Small intestine (tissue), 7 donors: ENCODE results near the gene MAP2. TPM values are rescaled to one million over a fixed set of nuclear protein-coding genes. Genes with fewer than 3 reads are reported as not detected.

Source experiments
- DNase-seq, 2 donors: peaks; one replicate each; pipeline versions ENCODE4 v3.0.0 to v3.0.0-alpha.2; 2013
- FAIRE-seq: peaks from 2 replicates; lab custom pipeline; 2012; peaks lifted over from hg19 to GRCh38; lab: Jason Lieb, UNC
- H3K27ac ChIP-seq, 3 donors: one replicate each; pipeline ENCODE4 v1.5.1; 2013; ENCODE audit warnings: low read length in 2 of 3, mild to moderate bottlenecking in 2 of 3, control low read depth in 1 of 3, inconsistent platforms in 1 of 3, low read depth in 1 of 3, moderate library complexity in 1 of 3
- H3K27me3 ChIP-seq, 3 donors: one replicate each; pipeline ENCODE4 v1.6.1; 2013; ENCODE audit warnings: low read length in 3 of 3, inconsistent platforms in 1 of 3; ENCODE audit not compliant: control insufficient read depth in 3 of 3, insufficient read depth in 3 of 3
- H3K36me3 ChIP-seq, 3 donors: one replicate each; pipeline ENCODE4 v1.6.1; 2013; ENCODE audit warnings: low read length in 3 of 3, inconsistent platforms in 1 of 3, low read depth in 1 of 3, mild to moderate bottlenecking in 1 of 3, moderate library complexity in 1 of 3; ENCODE audit not compliant: control insufficient read depth in 3 of 3, insufficient read depth in 2 of 3
- H3K4me1 ChIP-seq, 3 donors: one replicate each; pipeline ENCODE4 v1.6.1; 2013; ENCODE audit warnings: low read length in 2 of 3, inconsistent platforms in 1 of 3, low read depth in 1 of 3, mild to moderate bottlenecking in 1 of 3, moderate library complexity in 1 of 3; ENCODE audit not compliant: control insufficient read depth in 3 of 3, insufficient read depth in 2 of 3
- H3K4me3 ChIP-seq, 3 donors: one replicate each; pipeline ENCODE4 v1.5.1; 2013; ENCODE audit warnings: low read length in 3 of 3, control low read depth in 1 of 3, inconsistent platforms in 1 of 3, low read depth in 1 of 3, mild to moderate bottlenecking in 1 of 3, moderate library complexity in 1 of 3
- H3K9me3 ChIP-seq, 2 donors: one replicate each; pipeline ENCODE4 v1.6.1; 2013; ENCODE audit warnings: low read depth in 1 of 2, low read length in 1 of 2; ENCODE audit not compliant: control insufficient read depth in 2 of 2, insufficient read depth in 1 of 2
- WGBS, 3 donors: extraction: QIAGEN DNeasy Blood & Tissue Kit; methylation state at CpG; one replicate each; pipeline ENCODE4 v1.1.7; 2013; 5-methylcytosine and 5-hydroxymethylcytosine counted together
- polyA plus RNA-seq, 4 donors: library from polyadenylated mRNA; stranded (reverse) in 3 of 4; unstranded in 1 of 4; fragments of 200-250 nt in 3 of 4; fragments of 120-200 nt in 1 of 4; gene quantifications; one replicate each; pipeline versions ENCODE4 v1.2.1 to v1.2.3, GENCODE V29; 2013
- donor health status: healthy with polysubstance abuse.
- donor health status: control.
- donor health status: control.
- donor health status: Bipolar disorder and iron deficiency.
- donor health status: healthy.

The MAP2 gene
- polyA plus RNA-seq, 4 donors = 0.22 to 3.2 (median 1.6) TPM

DNA sequence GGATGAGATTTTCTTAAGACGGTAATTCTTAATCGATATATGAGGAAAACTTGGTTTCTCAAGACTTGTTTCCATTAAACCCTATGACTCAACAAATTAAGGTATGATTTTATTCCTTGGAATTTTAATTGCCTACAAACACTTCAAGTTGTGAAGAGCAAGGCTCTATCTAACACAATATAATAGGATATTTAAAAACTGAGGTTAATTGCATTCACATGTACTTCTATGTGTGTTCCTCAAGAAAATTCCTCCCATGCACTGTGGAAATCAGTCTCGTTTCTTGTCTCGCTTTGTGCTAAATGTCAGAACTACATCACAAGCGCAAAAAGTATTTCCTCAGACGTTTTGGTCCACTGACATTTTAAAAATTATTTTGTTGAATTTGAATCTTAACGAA is 238.2 kb downstream of the MAP2 start:
- Histone ChIP-seq H3K9me3 (no peaks in the 10 kb centered on the region), H3K27me3 (no peaks in the 10 kb centered on the region), H3K36me3 (no peaks in the 10 kb centered on the region), H3K27ac (no peak overlapping the region), H3K4me3 (no peak overlapping the region), H3K4me1 (no peaks in the 10 kb centered on the region)
- 84 to 89% (median 88%) methylated on average over 7 of the region's 7 CpGs for WGBS, 3 donors
- no peak for FAIRE-seq
- no peak for DNase-seq

DNA sequence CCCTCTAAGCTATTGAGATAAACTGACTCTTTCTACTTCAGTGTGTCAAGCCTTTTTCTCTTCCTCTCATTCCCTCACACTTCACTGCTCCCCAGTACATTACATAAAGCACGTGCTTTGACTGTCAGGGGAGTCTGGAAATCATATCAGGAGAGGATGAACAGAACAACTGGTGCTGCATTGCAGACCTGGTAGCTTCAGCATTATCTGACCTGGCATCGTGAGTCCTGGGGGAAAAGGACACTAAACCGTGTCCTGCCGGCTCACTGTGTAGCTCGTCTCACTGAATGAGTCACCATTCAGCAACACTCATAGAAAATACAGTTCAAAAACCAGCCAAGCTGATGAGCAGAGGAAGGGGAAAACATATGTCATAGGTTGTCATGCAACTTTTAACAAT is 239.3 kb downstream of the MAP2 start:
- FAIRE-seq = no peak
- WGBS, 3 donors = 17 to 27% (median 25%) methylated on average over 5 of the region's 5 CpGs
- Histone ChIP-seq H3K4me1 (no peaks in the 10 kb centered on the region), H3K27me3 (no peaks in the 10 kb centered on the region), H3K9me3 (no peaks in the 10 kb centered on the region), H3K27ac (no peak overlapping the region), H3K4me3 (no peak overlapping the region), H3K36me3 (no peaks in the 10 kb centered on the region)
- DNase-seq = no peak

DNA sequence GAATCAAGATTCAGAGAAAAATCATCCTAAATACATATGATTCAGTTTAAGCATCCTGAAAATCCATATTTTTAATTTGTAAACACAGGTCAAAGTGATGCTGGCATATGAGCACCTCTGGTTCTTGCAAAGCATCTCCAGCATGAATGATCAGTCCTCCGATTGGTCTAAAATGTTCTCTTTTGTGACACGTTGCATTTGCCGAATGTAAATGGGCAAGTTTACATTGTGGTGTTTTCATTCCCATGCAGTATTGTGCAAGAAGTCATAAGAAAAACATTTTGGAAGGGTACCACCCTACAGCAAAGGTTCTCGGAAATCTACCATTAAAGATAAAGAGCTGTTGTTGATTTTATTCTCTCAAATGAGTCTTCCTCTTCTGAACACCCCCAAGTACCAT is 239.8 kb downstream of the MAP2 start:
- Histone ChIP-seq H3K9me3 (no peaks in the 10 kb centered on the region), H3K36me3 (no peaks in the 10 kb centered on the region), H3K27me3 (no peaks in the 10 kb centered on the region), H3K4me3 (no peak overlapping the region), H3K27ac (no peak overlapping the region), H3K4me1 (no peaks in the 10 kb centered on the region)
- FAIRE-seq (no peak), DNase-seq (no peak)
- 83 to 86% (median 86%) methylated on average over 4 of the region's 4 CpGs for WGBS, 3 donors

- no peak for FAIRE-seq
These were observed 242.4 kb downstream of the MAP2 start for GRCh38 chr2:209666296-209666695.

GRCh38 chr2:209671020-209671680 is 247.3 kb downstream of the MAP2 start:
- H3K9me3 ChIP-seq = no peaks in the 10 kb centered on the region
- H3K4me3 ChIP-seq = no peak overlapping the region
- 75 to 85% (median 84%) methylated on average over 7 of the region's 7 CpGs for WGBS, 3 donors
- no peak overlapping the region for H3K27ac ChIP-seq
- no peaks in the 10 kb centered on the region for H3K36me3 ChIP-seq
- no peaks in the 10 kb centered on the region for H3K27me3 ChIP-seq
- no peaks in the 10 kb centered on the region for H3K4me1 ChIP-seq
- DNase-seq = no peak
- no peak for FAIRE-seq

More at GRCh38 chr2:209666296-209666695, 242.4 kb downstream of the MAP2 start:
- WGBS, 3 donors = 25 to 53% (median 48%) methylated on average over 1 of the region's 1 CpG
- no peaks in the 10 kb centered on the region for H3K36me3 ChIP-seq
- H3K27me3 ChIP-seq = no peaks in the 10 kb centered on the region
- no peak overlapping the region for H3K4me3 ChIP-seq
- H3K9me3 ChIP-seq = no peaks in the 10 kb centered on the region
- H3K27ac ChIP-seq = no peak overlapping the region
- H3K4me1 ChIP-seq = no peaks in the 10 kb centered on the region
- DNase-seq = no peak

DNA sequence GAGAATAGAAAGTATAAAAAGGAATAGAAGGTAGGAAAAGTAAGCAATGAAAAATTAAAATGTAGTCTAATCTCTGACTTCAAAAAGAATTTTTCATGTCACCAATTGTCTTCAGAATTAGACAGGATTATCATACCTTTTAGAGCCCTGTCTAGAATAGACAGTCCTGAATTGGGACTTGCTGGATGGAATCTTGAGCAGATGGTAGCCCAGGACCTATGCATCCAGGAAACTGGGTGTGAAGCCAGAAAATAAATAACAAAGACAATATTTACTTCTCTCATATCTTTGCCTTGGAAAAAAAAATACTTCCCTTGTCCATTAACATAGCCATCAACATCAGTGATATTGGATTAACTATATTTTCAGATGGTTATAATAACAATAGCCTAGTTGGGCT is 250.0 kb downstream of the MAP2 start:
- Histone ChIP-seq H3K27me3 (no peaks in the 10 kb centered on the region), H3K4me1 (no peaks in the 10 kb centered on the region), H3K4me3 (no peak overlapping the region), H3K27ac (no peak overlapping the region), H3K9me3 (no peaks in the 10 kb centered on the region), H3K36me3 (no peaks in the 10 kb centered on the region)
- no peak for FAIRE-seq
- no peak for DNase-seq

DNA sequence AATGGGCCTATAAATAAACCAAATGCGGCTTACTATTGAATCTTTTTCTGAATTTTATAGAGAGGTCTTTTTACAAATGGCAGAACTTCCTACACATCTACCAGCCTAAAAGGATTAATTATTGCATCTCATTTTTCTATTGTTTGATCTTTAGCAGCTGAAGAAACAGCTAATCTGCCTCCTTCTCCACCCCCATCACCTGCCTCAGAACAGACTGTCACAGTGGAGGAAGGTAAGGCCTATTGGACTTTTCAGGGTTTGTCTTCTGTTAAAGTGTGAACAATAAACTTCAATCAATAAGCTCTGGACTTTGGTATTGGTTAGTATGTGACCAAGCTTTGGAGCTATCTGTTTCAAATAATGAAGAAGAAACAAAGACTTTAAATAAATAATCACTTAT is 256.7 kb downstream of the MAP2 start:
- FAIRE-seq = no peak
- Histone ChIP-seq H3K9me3 (no peaks in the 10 kb centered on the region), H3K27me3 (no peaks in the 10 kb centered on the region), H3K36me3 (no peaks in the 10 kb centered on the region), H3K4me1 (no peaks in the 10 kb centered on the region), H3K27ac (no peak overlapping the region), H3K4me3 (no peak overlapping the region)
- DNase-seq = no peak
- 86 to 98% (median 95%) methylated on average over 1 of the region's 1 CpG for WGBS, 3 donors

- Histone ChIP-seq H3K4me1 (no peaks in the 10 kb centered on the region), H3K27ac (no peak overlapping the region), H3K4me3 (no peak overlapping the region), H3K27me3 (no peaks in the 10 kb centered on the region), H3K36me3 (no peaks in the 10 kb centered on the region), H3K9me3 (no peaks in the 10 kb centered on the region)
- 42 to 52% (median 42%) methylated on average over 1 of the region's 1 CpG for WGBS, 3 donors
- DNase-seq = no peak
- FAIRE-seq = no peak
These were observed 257.4 kb downstream of the MAP2 start for GRCh38 chr2:209681201-209681735.

- no peaks in the 10 kb centered on the region for H3K4me1 ChIP-seq
- H3K4me3 ChIP-seq = no peak overlapping the region
- no peaks in the 10 kb centered on the region for H3K27me3 ChIP-seq
- no peaks in the 10 kb centered on the region for H3K36me3 ChIP-seq
- DNase-seq = no peak
- no peak overlapping the region for H3K27ac ChIP-seq
- WGBS, 3 donors = 76 to 83% (median 77%) methylated on average over 4 of the region's 4 CpGs
- H3K9me3 ChIP-seq = no peaks in the 10 kb centered on the region
- FAIRE-seq = no peak
These were observed 258.8 kb downstream of the MAP2 start for GRCh38 chr2:209682646-209683045.
